Subcutaneous adipose tissue (tissue), 4 donors: Measurements from ENCODE around the gene CFAP410. TPM values are rescaled to one million over a fixed set of nuclear protein-coding genes. Genes with fewer than 3 reads are reported as not detected.

Experiments
- CTCF ChIP-seq: fragments of 450-650 bp; IDR thresholded peaks from one replicate; pipeline ENCODE4 v1.5.1; 2016; ENCODE audit warnings: low read depth, mild to moderate bottlenecking, control low read depth, antibody characterized with exemption, moderate library complexity
- total RNA-seq, 4 donors: library from RNA; depleted of rRNA; stranded (reverse); fragments of >200 nt; gene quantifications; one replicate each; pipeline ENCODE4 v1.1.0, GENCODE V29; 2016

CFAP410 gene
- total RNA-seq, 4 donors from 2014 or later: 9.1 to 56.7 (median 23.1) TPM

DNA sequence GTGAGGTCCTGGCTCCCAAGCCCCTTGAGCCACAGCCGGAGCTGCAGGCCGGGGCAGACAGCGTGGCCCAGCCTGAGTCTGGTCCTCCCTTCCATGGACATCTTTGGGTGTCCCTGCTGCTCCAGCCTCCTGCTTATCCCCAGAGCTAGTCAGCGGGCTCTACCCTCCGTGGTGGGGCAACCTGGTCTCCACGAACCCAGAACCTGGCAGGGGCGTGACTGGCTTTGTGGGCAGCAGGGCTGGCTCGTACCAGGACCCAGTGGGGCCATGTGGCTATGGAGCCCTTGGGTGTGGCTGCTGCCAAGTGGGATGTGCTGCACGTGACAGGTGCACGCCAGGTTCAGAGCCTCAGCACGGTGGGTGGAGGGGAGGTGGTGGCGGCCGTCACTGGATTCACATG, 18.3 kb downstream of the CFAP410 start:
- TF ChIP-seq CTCF: no peak

GRCh38 chr21:44319407-44320065, 19.7 kb downstream of the CFAP410 start:
- no peak for TF ChIP-seq CTCF

- no peak for TF ChIP-seq CTCF
Observed at GRCh38 chr21:44318489-44319285, 20.5 kb downstream of the CFAP410 start.

DNA sequence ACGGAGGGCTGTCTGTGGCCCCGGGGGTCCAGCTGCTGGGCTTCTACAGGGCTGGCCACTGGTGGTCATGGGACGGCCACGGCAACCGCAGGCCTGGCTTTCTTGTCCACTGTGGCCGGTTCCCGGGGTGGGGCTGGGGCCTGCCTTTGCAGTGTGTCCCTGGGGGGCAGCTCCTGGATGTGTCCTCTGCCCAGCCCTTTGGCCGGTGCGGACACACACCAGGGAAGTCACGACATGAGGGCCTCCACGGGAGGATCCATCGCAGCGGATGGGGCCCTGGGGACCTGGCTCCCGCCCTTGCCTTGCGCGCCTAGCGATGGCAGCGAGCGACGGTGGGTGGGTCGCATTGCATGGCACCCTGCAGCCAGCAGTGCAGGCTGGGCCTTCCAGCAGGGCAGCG, 21.3 kb downstream of the CFAP410 start:
- no peak for TF ChIP-seq CTCF

DNA sequence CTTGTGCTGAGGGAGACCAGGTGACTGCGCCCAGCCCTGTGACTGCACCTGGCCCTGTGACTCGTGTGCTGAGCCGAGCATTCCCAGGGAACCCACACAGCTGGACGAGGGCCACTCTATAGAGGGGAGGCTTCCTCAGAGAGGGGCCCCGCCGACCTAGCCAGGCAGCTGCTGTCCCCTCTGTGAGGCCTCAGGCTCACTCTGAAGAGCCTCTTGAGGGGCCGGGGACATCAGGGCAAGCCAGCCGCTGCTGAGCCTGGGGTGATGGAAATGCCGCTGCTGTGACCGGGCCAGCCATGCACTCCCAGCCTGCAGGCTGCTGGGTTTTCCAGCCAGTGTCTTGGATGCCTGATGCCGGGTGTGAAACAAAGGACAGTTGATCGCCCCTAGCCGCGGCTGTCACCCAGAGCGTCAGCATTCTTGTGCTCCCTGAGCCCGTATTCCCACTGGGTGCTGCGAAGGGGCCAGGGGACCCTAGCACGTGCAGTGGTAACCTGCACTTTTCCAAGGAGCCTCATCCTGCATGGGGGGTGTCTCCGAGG, 21.9 kb downstream of the CFAP410 start:
- no peak for TF ChIP-seq CTCF

GRCh38 chr21:44316277-44316900, 22.8 kb downstream of the CFAP410 start:
- no peak for TF ChIP-seq CTCF

DNA sequence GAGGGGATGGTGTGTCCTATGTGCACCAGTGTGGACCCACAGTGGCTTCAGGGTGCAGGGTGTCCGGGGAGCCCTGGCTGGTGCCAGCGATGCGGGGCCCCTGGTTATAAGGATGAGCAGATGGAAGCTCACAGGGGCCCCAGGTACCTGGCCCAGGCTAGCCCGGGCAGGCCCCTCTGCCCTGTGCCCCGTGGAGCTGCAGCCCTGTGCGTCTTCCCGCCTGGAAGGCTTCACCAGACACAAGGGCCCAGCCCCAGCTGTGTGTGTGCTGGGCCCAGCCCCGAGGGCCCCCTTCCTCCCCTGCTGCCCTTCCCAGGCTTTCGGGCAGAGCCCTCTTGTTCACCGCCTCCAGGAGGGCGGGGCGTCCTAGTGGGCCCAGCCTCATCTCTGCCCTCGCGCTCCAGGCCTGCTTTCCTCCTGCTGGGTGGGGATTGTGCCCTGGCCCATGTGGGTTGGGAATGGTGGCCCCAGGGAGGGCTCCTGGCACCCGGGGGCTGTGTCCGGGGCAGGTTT, 23.4 kb downstream of the CFAP410 start:
- no peak for TF ChIP-seq CTCF
